GM12878 (cell line): Measurements from ENCODE around the gene L3MBTL1. TPM values are rescaled to one million over a fixed set of nuclear protein-coding genes. Genes with fewer than 3 reads are reported as not detected.

ENCODE experiments used
- ATAC-seq: fragments of 200-7000 bp; cut with Tn5 transposase; 3 replicates; pipeline ENCODE4 v1.9.1; 2020; ENCODE audit warnings: mild to moderate bottlenecking, moderate library complexity
- BruUV-seq: library from RNA; stranded (reverse); fragments of 400-500 nt; replicated peaks from 2 replicates; lab custom pipeline; 2021; lab: Mats Ljungman, UMichigan
- CTCF ChIA-PET: fragments of 300-600 bp; sonication (Branson Sonifier 250); formaldehyde crosslinking; extraction: SDS; loops from one replicate; lab custom pipeline; 2021; ENCODE audit warnings: inconsistent platforms; lab: Yijun Ruan, JAX
- POLR2A ChIA-PET: fragments of 350-600 bp; formaldehyde crosslinking; extraction: SDS; loops from one replicate; lab custom pipeline; 2021; ENCODE audit warnings: inconsistent platforms; lab: Charles Lee
- RAD21 ChIA-PET: fragments of 300-600 bp; sonication (Branson Sonifier 250); formaldehyde crosslinking; loops from one replicate; lab custom pipeline; 2023; ENCODE audit warnings: antibody characterized with exemption; ENCODE audit not compliant: unreplicated experiment; lab: Charles Lee
- SMC1A ChIA-PET: fragments of 300-600 bp; sonication (Branson Sonifier 250); formaldehyde crosslinking; loops from one replicate; lab custom pipeline; 2023; ENCODE audit not compliant: unreplicated experiment, uncharacterized antibody; lab: Charles Lee
- DNase-seq: peaks from one replicate; pipeline ENCODE4 v3.0.0-alpha.2; 2011; ENCODE audit warnings: low read depth, low spot score
- FAIRE-seq: peaks from 3 replicates; lab custom pipeline; 2011; peaks lifted over from hg19 to GRCh38; lab: Jason Lieb, UNC
- H2AFZ ChIP-seq: 2 replicates; pipeline ENCODE4 v1.6.0; 2011; ENCODE audit warnings: low read depth, low read length, control low read depth; ENCODE audit not compliant: control insufficient read depth
- H3K27ac ChIP-seq: 2 replicates; pipeline ENCODE4 v1.5.1; 2011; ENCODE audit warnings: control low read depth; ENCODE audit not compliant: control insufficient read depth, insufficient read depth
- H3K27me3 ChIP-seq, 2 experiments: replicated peaks in 1 of 2; 2 replicates each; pipeline versions ENCODE4 v1.6.0 to v1.6.1; 2011; ENCODE audit warnings: low read length in 1 of 2; ENCODE audit not compliant: control insufficient read depth in 2 of 2, insufficient read depth in 2 of 2
- H3K36me3 ChIP-seq, 2 experiments: 2 replicates each; pipeline ENCODE4 v1.5.1; 2011; ENCODE audit warnings: low read length in 1 of 2; ENCODE audit not compliant: control insufficient read depth in 2 of 2, insufficient read depth in 2 of 2
- H3K4me1 ChIP-seq: 2 replicates; pipeline ENCODE4 v1.6.1; 2011; ENCODE audit warnings: mild to moderate bottlenecking, low read length, moderate library complexity, mixed read lengths; ENCODE audit not compliant: control insufficient read depth, insufficient read depth
- H3K4me2 ChIP-seq: 2 replicates; pipeline ENCODE4 v1.6.0; 2011; ENCODE audit warnings: control low read depth; ENCODE audit not compliant: control insufficient read depth, insufficient read depth
- H3K4me3 ChIP-seq: fragments of 200-600 bp; sonication (generic); 2 replicates; pipeline ENCODE4 v1.5.1; 2016
- H3K79me2 ChIP-seq: 2 replicates; pipeline ENCODE4 v1.6.0; 2011; ENCODE audit warnings: low read length; ENCODE audit not compliant: control insufficient read depth, insufficient read depth
- H3K9ac ChIP-seq: 2 replicates; pipeline ENCODE4 v1.8.0; 2011; ENCODE audit warnings: low read length, control low read depth, mixed read lengths; ENCODE audit not compliant: control insufficient read depth, insufficient read depth
- H3K9me3 ChIP-seq: replicated peaks from 3 replicates; pipeline ENCODE4 v1.5.1; 2011; ENCODE audit warnings: mild to moderate bottlenecking, low read length; ENCODE audit not compliant: control insufficient read depth, insufficient read depth
- H4K20me1 ChIP-seq: 2 replicates; pipeline ENCODE4 v1.6.0; 2011; ENCODE audit not compliant: control insufficient read depth, insufficient read depth
- ATF2 ChIP-seq: IDR thresholded peaks from 2 replicates; pipeline ENCODE4 v1.6.1; 2012; ENCODE audit warnings: low read length, inconsistent platforms
- BMI1 ChIP-seq: fragments of 450-650 bp; IDR thresholded peaks from 2 replicates; pipeline ENCODE4 v1.6.1; 2016; ENCODE audit warnings: mild to moderate bottlenecking, moderate library complexity, borderline replicate concordance
- CHD2 ChIP-seq: IDR thresholded peaks from 2 replicates; pipeline ENCODE4 v1.6.1; 2011; ENCODE audit warnings: low read depth, low read length, improper control_type of control experiment, borderline replicate concordance
- GABPA ChIP-seq: IDR thresholded peaks from 2 replicates; pipeline ENCODE4 v1.6.1; 2014; ENCODE audit warnings: antibody characterized with exemption, low read depth, mild to moderate bottlenecking, inconsistent platforms
- NFIC ChIP-seq: IDR thresholded peaks from 2 replicates; pipeline ENCODE4 v1.6.1; 2012; ENCODE audit warnings: low read depth, mild to moderate bottlenecking, inconsistent platforms, low read length, moderate library complexity
- RCOR1 ChIP-seq: conservative IDR thresholded peaks from 2 replicates; pipeline ENCODE4 v1.6.1; 2012; ENCODE audit warnings: low read depth, low read length, improper control_type of control experiment
- STAT1 ChIP-seq: fragments of 450-650 bp; conservative IDR thresholded peaks from 2 replicates; pipeline ENCODE4 v1.6.1; 2014; ENCODE audit warnings: antibody characterized with exemption, mild to moderate bottlenecking
- TCF12 ChIP-seq: IDR thresholded peaks from 2 replicates; pipeline ENCODE4 v1.6.1; 2011; ENCODE audit warnings: low read depth, mild to moderate bottlenecking, low read length
- WGBS: methylation state at CpG from one replicate; pipeline ENCODE4 v1.1.6; 2016; ENCODE audit warnings: low lambda C conversion rate; ENCODE audit not compliant: insufficient replicate concordance, insufficient coverage; ENCODE audit errors: missing lambda C conversion rate; 5-methylcytosine and 5-hydroxymethylcytosine counted together
- in situ Hi-C: fragments of 300-500 bp; cut with MboI; formaldehyde crosslinking; loops from 9 replicates; pipeline ENCODE4 v1.14.3; 2018; ENCODE audit warnings: mixed read lengths
- intact Hi-C: fragments of 100-400 bp; cut with micrococcal nuclease; formaldehyde crosslinking; loops from one replicate; pipeline ENCODE4 v1.14.2; 2022; ENCODE audit not compliant: unreplicated experiment
- polyA plus RNA-seq, 11 experiments: library from polyadenylated mRNA; depleted of rRNA in 4 of 11; unstranded in 6 of 11; stranded (reverse) in 5 of 11; fragments of >200 nt; fragmentation: Nextera tagmentation in 4 of 11; fragmentation: Illumina TruSeq in 1 of 11; extraction: Ambion mirVana in 4 of 11; extraction: Trizol in 1 of 11; gene quantifications; 1 replicate in 1 of 11; 2 replicates in 10 of 11; pipeline versions ENCODE4 v1.2.1 to v1.2.3, GENCODE V29; 2011 to 2016; ENCODE audit warnings: inconsistent platforms in 2 of 11, missing spikeins in 2 of 11, low read depth in 1 of 11
- total RNA-seq, 4 experiments: library from RNA; depleted of rRNA in 3 of 4; stranded (reverse); fragments of >200 nt in 3 of 4; fragmentation: Illumina TruSeq in 1 of 4; extraction: Trizol in 1 of 4; gene quantifications; 2 replicates each; pipeline versions ENCODE4 v1.2.1 to v1.2.3, GENCODE V29; 2013 to 2021

The L3MBTL1 gene
- total and polyA plus RNA-seq, 10 of the 15 experiments (the other 5 are each of a cell fraction or from before 2014, with no cell fraction given) = 0.56 to 6.6 (median 3.9) TPM

GRCh38 chr20:43536041-43536816 lies 28.7 kb downstream of the L3MBTL1 start:
- FAIRE-seq = no peak
- SMC1A ChIA-PET = interaction anchor here (1.2 to 5.3 kb wide), 4 partner anchors 10 to 555 kb away, joined by 4 to 70 read pairs (median 4); no protein-coding TSS in a partner anchor
- POLR2A ChIA-PET = interaction anchor here (0.6 kb wide), 1 partner anchor 487 kb away, joined by 6 read pairs; no protein-coding TSS in a partner anchor
- Histone ChIP-seq H4K20me1 (no peaks in the 10 kb centered on the region), H3K36me3 (no peaks in the 10 kb centered on the region; a peak in 1 of 4 replicates), H3K27me3 (no peaks in the 10 kb centered on the region; a peak in 1 of 4 replicates), H3K4me3 (no peak overlapping the region), H3K9ac (no peak overlapping the region), H3K27ac (no peak overlapping the region), H3K79me2 (no peaks in the 10 kb centered on the region), H3K4me2 (no peak overlapping the region), H3K9me3 (no peaks in the 10 kb centered on the region), H3K4me1 (no peaks in the 10 kb centered on the region), H2AFZ (no peak overlapping the region)
- intact Hi-C loops (loop anchor here (10.0 kb wide), 1 partner anchor 639 kb away; no protein-coding TSS in a partner anchor), in situ Hi-C loops (loop anchor here (5.0 kb wide), 2 partner anchors 156 to 546 kb away; no protein-coding TSS in a partner anchor)
- no peak for ATAC-seq
- whole genome bisulfite sequencing = 67% methylated on average over 19 of the region's 19 CpGs
- no TSS peak for BruUV-seq
- RAD21 ChIA-PET = interaction anchor here (1.1 to 4.9 kb wide), 2 partner anchors 153 to 156 kb away, joined by 4 to 62 read pairs; no protein-coding TSS in a partner anchor
- CTCF ChIA-PET = interaction anchor here (0.6 to 6.8 kb wide), 9 partner anchors 26 to 653 kb away, joined by 3 to 100 read pairs (median 27); no protein-coding TSS in a partner anchor
- TF ChIP-seq TCF12 (no peak), CHD2 (no peak), BMI1 (no peak), ATF2 (no peak), NFIC (no peak), STAT1 (no peak), RCOR1 (no peak), GABPA (no peak)
- DNase-seq = no peak
